HG02884 (cell line): Measurements from ENCODE around the gene SEMA4D.
"Not testable (repeated sequence)": the region's sequence is repeated elsewhere in the genome, so short reads cannot be mapped to it uniquely, and the experiment has no call there.

Experiments
- ATAC-seq: cut with Tn5 transposase; IDR thresholded peaks from one replicate; pipeline ENCODE4 v1.9.1; 2021; ENCODE audit warnings: mild to moderate bottlenecking, moderate library complexity; ENCODE audit not compliant: unreplicated experiment

SEMA4D gene

DNA sequence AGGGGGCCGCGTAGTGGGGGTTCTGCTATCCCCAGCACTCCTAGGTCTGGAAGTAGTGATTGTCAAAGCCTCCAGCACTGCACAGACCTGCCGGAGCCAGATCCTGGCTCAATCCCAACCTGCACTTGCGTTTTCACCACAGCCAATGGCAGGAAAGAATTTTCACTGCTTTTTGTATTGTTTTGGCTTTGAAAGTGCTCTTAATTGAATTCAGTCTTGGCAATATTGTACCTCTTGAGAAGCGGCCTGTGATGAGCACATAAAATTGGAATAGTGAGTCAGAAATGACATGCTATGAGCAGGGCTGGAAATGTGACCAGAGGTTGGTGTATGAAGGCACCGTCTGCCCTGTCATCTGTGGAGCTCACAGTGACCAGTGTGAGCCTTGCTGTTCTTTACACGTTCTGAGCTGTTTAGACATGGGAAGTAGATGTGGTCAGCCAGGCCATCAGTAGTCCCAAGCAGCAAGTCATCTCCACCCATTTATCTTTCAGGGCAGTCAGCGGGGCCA lies 138.1 kb downstream of the SEMA4D start:
- no peak for ATAC-seq

DNA sequence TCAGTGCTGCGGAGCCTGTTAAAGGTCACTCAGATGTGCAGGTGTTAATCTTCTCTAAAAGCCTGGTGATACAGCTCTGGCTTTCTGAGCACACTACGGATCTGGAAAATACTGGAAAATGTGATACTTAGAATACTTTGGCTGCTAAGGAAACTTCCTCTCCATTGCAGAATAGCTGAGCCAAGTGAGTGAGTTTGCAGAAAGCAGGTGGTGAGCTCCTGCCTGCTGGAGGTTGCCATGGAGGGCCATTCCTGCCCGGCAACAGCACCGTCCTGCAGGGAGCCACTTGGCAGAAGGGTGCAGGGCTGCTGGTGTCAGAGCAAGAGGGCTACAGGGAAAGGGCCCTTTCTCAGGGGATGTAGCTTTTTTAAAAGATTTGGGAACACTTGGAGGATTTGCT lies 138.9 kb downstream of the SEMA4D start:
- no peak for ATAC-seq

DNA sequence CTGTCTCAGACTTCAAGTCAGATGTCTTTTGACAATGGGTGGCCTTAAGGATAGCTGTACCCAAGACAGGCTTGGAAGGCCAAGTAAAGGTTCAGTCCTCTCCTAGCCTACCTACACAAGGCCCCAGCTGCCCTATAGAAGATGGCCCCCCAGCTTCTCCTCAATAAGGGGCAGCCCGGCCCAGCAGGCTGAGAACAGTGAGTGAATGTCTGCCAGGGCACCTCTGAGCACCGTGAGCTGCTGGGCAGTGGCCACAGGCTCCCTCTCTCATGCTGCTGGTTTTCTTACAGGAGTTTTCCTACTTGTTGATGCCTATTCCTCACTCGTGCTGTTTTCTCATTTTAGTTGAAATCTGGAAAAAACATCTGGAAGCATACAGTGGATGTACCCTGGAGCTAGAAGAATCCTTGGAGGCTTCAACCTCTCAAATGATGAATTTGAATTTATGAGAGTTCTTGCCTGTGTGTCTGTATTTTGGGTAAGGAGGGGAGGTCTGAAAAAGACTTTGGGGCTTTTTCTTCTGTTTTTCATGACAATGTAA lies 139.5 kb downstream of the SEMA4D start:
- ATAC-seq, result no peak

DNA sequence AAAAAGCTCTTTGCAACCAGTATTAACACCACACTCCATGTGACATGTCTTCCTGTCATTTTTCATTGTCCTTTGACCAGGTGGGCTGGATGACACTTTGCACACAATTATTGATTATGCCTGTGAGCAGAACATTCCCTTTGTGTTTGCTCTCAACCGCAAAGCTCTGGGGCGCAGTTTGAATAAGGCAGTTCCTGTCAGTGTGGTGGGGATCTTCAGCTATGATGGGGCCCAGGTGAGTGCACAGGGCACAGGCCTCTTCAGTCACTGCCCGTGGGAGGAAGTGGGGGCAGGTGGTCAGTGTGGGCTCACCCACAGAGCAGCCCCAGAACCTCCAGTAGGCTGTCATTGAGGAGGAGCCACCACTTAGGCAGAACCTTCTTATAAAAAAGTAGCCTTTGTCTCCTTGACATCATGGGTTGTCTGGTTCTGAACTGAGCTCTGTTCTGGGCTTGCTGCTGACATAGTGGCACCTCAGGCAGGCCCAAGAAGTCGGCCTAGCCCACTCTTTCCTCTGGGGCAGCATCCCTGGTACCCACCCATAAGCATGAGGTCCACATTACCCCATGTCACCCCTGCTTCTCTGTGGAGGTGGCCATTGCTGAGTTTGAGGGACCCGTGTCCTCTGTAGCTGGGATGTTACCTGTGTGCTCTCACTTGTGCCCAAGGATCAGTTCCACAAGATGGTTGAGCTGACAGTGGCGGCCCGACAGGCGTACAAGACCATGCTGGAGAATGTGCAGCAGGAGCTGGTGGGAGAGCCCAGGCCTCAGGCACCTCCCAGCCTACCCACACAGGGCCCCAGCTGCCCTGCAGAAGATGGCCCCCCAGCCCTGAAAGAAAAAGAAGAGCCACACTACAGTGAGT lies 140.3 kb downstream of the SEMA4D start:
- ATAC-seq, result no peak

DNA sequence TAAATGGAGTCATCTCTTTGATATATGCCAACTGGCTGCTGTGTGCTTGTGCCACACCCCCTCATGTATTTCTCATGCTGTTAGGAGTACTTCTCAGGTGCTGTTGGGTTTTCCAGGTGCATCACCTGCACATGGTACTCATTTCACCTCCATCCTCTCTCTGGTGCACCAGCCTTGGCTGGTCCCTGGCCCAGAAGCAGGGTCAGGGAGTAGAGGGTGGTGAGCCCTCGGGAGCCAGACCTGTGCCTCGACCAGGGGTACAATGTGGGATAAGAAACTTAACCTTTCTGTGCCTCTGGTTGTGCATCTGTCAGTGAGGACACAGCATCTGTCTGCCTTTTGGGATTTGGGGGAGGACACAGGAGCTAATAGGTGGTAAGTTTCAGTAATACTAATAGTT lies 141.1 kb downstream of the SEMA4D start:
- no peak for ATAC-seq

DNA sequence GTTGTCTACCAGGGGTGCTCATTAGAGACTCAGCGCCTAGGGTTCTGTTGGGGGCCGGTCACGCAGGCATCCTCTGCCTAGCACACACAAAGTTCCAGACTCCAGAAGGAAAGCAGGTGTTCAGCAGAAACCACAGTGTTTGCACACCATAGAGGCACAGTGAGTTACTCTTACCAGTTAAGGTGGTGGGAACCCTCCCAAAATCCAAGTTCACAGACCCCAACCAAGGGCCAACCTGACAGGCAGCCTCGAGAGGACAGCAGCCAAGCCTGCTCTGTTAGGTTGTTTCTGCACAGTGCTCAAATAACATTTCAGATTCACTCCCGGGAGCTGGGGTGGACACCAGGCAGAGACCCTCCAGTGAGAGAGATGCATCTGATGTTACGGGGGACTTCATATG lies 143.4 kb downstream of the SEMA4D start:
- ATAC-seq, result no peak

DNA sequence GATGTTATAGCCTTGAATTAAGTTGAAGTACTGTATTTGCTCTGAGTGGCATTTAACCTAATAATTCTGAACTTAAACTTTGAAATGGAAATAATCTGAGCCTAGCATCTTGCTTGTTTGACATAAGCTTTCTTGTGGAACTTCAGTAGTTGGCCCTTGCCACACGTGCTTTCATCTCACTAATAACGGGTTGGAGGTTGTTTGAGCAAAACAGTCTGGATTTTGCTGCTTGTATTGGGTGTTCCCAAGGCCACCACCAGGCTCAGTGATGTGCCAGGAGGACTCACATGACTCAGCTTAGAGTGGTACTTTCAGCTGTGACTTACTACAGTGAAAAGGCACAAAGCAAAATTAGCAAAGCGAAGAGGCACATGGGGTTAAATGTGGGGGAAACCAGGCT lies 143.9 kb downstream of the SEMA4D start:
- no peak for ATAC-seq

DNA sequence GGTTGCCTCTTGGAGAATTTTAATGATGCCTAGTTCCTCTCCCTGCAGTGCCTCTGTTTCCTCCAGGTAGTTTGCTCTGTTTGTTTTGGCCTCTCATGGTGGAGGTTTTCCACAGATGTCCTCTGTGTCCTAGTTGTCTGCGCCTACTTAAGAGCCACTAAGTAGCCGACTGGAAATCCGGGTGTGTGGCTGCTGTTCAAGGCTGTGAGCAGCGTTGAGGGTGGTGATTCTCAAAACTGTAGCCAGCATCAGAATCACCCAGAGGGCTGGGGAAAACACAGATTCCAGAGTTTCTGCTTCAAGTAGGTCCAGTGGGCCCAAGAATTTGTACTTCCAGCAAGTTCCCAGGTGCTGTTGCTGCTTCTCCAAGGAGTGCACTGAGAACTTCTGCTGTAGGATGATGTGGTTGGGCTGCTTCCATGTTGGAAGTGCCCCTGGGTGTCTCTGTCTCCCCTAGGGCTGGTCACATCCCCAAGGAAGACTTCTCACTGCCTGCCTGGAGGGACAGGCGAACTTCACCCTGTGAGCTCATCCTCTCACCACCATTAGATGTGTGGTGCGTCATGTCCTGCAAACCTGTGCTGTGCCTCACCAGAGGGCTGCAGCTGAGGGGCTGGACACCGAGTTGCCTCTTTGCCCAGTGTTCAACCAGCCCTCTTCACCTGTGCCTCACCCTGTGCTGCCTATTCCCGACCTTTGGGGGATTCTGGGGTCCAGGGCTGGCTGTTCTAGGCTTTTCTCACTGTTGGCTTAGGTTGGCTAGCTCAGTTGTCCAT lies 144.9 kb downstream of the SEMA4D start:
- no peak for ATAC-seq

DNA sequence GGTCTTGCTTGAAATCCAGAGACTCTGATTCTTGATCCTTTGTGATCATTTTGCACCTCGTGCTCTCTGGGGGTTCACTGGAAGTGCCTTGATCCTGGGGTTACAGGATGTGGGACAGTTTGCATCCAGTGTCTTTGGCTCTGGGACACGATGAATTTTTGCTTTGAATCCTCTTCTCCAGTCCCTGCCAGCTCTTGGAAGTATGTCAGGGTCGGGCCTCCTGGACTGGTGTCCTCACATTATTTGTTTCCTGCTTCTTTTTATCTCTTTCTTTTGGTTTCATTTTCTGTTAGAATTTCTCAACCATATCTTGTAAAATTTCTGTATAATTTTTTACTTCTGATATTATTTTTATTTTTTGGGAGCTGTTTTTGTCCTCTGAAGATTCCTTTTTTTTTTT lies 145.5 kb downstream of the SEMA4D start:
- ATAC-seq, result no peak

DNA sequence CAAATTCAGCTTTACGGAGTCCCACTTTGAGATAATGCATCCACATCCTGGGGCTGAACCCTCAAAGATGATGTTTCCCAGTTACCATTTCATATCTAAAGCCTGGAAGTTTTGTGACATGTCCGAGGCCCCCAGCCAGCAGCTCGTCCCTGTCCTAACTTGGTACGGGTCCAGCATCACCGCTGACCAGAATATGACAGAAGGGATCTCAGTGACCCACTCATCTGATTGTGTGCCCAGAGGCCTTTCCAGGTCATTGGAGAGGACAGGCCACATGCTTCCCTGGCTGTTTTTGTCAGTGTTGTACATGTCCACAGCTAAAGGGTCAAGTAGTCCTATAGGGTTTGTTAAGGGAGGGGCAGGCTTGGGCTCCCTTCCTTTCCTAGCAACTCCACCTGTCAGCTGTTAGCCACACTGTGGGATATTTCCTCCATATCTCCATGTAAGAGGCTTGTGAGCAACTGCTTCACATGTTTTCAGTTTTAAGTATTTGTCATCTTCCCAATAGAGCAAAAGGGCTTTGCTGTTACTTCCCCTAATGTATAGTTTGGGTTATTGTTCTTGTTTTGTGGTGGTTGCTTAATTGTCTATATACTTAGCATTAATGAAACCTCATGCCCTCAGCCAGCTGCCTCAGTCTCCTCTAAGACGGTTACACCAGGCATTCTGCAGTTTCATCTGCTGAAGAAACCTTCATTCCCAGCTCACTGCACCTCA lies 146.2 kb downstream of the SEMA4D start:
- no peak for ATAC-seq

DNA sequence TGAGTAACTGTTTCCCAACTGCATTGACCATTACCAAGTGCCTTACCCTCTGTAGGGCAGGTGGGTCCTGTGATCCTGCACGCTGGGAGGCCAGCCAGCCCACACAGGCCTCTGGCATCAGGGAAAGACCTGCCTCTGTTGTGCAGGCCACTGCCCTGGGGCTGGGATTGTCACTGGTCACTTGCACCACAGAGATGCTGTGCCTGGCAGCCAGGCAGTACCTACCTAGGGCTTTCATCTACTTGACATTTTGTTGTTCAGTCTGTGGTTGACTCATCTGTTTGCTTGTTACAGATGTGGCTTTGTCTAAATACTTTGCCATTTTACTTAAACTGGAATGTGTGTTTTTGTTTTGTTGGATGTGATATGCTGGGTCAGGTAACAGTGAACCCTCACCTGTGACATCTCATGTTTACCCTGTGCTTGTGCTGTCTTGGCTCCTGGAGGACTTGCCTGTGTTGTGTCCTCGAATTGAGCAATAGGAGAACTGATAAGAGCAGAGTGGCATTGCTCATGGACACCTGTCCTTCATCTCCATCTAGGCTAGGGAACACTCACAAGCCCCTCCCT lies 146.8 kb downstream of the SEMA4D start:
- ATAC-seq, result no peak

DNA sequence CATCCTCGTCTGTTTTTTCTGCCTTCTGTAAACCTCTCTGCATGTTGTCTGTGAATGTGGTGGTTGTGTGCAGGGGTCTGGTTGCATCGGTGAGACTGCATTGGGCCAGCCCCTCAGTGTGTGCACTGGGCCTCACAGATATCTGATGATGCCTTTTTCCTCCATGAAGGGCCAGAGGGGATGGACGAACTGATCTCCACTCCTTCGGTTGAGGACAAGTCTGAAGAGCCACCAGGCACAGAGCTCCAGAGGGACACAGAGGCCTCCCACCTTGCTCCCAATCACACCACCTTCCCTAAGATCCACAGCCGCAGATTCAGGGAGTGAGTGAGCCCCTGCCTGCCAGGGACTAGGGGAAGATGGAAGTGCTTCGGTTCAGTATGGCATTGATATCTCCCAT lies 148.3 kb downstream of the SEMA4D start:
- ATAC-seq, result no peak

DNA sequence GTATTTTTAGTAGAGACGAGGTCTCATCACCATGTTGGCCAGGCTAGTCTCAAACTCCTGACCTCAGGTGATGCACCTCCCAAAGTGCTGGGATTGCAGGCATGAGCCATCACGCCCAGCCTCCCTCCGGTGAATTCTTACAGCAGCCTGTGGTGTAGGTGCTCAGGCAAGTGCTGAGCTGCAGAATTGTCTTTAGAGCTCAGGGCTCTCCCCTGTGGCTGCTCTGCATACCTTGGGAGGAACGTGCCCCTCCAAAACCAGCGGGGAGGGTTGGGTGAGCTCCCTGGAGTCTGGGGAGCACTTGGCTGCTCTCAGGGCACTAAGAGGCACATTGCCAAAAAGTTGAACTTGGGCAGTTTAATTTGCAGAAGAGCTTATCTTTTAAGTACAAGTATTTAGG lies 150.3 kb downstream of the SEMA4D start:
- ATAC-seq, result no peak

DNA sequence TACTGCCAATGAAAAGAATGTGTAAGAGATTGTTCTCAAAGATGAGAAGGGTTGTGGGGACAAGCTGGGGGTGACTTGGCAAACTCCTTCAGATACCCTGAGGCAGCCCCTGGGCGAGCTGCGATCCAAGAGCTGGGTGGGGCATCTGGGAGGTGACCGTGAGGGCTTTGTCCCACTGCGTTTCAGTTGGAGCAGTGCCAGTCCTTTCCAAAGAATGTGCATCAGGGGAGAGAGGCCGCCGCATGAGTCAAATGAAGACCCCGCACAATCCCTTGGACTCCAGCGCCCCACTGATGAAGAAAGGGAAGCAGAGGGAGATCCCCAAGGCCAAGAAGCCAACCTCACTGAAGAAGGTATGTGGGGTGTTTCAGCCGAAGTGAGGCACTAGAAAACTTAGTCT lies 151.2 kb downstream of the SEMA4D start:
- ATAC-seq, result no peak

DNA sequence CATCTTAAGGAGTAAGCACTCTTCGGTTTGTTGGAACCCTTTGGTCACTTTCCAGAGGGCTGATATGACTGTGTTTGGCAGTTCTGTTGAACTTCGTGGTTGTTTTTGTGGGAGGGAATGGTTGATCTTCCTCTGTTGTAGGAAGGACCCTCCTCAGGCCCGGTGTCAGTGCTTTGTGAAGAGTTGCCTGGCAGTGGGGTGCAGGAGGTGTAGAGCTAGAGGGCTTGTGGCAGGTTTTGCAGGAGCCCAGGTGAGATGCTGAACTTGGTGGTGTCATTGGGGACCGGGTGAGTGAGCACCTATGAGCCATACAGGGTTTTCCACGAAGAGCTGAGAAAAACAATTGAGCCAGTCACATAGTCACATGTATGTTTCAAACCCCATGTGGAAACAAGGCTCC lies 152.4 kb downstream of the SEMA4D start:
- no peak for ATAC-seq

DNA sequence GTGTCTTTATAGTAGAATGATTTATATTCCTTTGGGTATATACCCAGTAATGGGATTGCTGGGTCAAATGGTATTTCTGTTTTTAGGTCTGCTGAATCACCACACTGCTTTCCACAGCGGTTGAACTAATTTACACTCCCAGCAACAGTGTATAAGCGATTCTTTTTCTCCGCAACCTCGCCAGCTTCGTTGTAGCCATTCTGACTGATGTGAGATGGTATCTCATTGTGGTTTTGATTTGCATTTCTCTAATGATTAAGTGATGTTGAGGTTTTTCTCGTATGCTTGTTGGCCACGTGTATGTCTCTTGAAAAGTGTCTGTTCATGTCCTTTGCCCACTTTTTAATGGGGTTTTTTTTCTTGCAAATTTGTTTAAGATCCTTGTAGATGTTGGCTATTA lies 154.1 kb downstream of the SEMA4D start:
- not testable (repeated sequence) for ATAC-seq

DNA sequence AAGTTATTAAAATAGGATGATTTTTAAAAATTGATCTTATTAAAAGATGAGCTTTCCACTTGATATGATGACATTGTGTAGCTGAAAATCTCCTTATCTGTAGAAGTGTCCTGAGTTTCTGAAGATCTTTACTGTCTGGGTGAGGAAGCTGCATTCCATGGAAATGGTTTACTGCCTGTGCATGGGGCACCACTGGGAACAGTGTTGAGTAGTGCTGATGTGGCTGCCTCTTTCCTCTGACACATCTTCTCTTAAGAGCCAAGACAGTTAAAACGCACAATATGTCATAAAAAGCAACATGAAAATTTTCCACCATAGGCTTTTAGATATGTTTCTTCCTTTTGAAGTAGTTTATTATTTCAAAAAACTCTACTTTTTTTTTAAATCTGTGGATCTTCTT lies 155.0 kb downstream of the SEMA4D start:
- ATAC-seq, result no peak

DNA sequence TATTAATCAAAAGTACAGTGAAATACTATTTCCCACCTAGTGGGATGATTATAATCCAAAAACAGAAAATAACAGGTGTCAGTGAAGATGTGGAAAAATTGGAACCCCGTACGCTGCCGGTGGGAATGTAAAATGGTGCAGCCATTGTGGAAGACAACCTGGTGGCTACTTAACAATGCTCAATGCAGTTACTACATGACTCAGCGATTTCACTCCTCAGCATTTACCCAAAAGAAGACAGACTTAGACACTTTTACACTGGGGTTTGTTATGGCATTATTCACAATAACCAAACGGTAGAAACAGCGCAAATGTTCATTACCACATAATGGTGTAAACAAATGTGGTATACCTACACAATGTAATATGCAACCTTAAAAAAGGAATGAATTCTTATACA lies 155.7 kb downstream of the SEMA4D start:
- ATAC-seq, result no peak

DNA sequence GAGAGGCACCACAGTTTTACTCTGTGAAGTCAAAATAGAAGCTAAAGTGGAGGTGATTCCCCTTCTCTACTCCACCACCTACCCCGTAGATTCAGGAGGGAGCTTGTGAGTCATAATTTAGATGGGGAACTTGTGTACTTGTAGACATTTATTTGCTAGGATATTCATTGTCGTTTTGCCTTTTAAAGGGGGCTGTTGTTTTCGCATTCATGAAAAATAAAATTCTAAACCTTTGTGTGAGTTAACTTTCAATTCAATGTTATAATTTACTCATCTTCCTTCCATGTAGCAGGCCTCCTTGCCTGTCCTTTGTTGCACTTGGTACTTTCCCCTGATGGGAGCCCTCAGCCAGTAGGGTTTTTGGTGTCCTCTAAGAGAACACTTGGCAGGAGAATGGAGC lies 157.6 kb downstream of the SEMA4D start:
- peak; percentile 93 for ATAC-seq

DNA sequence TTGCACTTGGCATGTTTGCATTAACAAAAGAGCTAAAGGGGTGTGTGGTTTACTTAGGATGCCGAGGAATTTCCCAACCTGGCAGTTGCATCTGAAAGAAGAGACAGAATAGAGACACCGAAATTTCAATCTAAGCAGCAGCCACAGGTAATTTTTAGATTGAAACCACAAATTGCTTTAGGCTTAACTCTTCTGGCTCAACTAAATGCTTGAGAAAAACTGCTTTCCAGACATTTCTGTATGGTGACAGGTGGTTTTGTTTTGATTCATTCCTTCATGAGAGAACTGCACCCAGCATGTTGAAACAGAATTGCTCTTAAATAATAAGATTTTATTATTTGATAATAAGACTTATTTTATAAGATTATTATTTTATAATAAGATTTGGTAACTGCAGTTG lies 158.1 kb downstream of the SEMA4D start:
- ATAC-seq, result no peak

DNA sequence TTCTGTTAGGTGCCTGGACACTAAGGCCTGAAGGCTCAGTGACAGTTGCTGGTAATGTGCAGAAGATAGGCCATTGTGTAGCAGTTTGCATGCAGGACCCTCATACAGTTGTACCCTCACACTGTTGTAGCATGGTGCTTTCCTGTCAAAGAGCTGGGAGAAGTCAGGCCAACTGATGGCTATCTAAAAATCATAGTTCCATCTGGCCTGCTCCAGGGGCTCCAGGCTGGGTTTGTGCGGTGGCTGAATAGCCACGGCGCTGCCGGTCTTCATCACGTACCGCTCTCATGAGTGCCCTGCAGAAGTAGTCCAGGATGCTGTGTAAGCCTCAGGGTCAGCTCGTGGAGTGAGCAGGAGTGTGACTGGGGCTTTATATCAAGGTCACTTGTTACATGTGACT lies 167.4 kb downstream of the SEMA4D start:
- no peak for ATAC-seq
